GM21723 (cell line): ENCODE data around the gene SLC1A7.

Experiments used
- ATAC-seq: cut with Tn5 transposase; IDR thresholded peaks from one replicate; pipeline ENCODE4 v1.9.1; 2021; ENCODE audit warnings: mild to moderate bottlenecking, moderate library complexity; ENCODE audit not compliant: unreplicated experiment

SLC1A7 gene

DNA sequence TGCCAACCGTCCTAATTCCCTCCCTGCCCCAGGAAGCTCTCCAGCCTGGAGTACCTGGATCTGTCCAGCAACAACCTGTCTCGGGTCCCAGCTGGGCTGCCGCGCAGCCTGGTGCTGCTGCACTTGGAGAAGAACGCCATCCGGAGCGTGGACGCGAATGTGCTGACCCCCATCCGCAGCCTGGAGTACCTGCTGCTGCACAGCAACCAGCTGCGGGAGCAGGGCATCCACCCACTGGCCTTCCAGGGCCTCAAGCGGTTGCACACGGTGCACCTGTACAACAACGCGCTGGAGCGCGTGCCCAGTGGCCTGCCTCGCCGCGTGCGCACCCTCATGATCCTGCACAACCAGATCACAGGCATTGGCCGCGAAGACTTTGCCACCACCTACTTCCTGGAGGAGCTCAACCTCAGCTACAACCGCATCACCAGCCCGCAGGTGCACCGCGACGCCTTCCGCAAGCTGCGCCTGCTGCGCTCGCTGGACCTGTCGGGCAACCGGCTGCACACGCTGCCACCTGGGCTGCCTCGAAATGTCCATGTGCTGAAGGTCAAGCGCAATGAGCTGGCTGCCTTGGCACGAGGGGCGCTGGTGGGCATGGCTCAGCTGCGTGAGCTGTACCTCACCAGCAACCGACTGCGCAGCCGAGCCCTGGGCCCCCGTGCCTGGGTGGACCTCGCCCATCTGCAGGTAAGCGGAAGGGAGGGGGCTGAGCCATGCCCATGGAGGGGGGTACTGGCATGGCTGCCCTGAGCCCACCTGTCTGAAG lies 63.9 kb downstream of the SLC1A7 start:
- ATAC-seq: no peak

DNA sequence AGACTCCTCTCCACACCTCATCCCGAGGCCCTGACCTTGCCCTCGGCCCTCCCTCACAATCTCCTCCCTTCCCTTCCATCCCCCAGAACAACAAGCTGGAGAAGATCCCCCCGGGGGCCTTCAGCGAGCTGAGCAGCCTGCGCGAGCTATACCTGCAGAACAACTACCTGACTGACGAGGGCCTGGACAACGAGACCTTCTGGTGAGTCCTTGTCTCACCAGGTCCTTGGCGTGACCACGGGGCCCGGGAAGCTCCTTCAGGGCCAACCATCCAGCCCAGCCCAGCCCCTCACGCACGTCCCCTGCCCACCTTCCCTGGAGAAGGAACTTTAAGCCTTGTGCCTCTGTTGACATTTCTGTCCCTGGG lies 64.9 kb downstream of the SLC1A7 start:
- ATAC-seq: no peak

DNA sequence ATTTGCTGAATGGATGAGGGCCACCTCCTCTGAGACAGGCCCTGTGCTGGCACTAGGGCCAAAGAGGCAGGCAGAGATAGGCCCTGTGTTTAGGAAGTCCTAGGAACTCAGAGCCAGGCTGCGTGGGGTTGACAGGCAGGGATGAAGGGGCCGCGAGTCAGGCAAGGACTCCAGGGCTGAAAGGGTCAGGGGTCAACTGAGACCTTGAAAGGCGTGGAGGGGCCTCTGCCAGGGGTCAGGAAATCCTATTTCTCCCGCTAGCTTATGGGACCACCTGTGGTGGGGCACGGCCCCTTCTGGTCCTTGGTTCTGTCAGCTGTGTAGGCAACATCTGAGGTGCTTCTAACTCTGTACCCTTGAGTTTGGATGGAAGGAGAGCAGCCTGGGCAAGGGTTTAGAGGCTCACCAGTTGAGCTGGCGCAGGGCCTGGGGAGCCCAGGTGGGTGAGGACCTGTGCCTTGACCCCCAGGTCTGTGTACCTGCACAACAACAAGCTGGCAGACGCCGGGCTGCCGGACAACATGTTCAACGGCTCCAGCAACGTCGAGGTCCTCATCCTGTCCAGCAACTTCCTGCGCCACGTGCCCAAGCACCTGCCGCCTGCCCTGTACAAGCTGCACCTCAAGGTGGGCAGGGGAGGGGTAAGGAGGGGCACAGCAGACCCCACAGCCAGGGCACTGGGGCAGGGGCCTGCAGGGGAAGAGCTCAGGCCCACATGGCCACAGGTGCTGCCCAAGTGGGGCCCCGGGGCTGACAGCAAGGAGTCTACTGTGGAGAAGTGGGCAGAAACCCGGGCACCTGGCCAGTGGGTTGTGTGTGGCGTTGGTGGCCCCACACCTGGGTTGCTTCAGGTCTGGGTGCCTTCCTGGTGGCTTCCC lies 65.5 kb downstream of the SLC1A7 start:
- ATAC-seq: no peak

DNA sequence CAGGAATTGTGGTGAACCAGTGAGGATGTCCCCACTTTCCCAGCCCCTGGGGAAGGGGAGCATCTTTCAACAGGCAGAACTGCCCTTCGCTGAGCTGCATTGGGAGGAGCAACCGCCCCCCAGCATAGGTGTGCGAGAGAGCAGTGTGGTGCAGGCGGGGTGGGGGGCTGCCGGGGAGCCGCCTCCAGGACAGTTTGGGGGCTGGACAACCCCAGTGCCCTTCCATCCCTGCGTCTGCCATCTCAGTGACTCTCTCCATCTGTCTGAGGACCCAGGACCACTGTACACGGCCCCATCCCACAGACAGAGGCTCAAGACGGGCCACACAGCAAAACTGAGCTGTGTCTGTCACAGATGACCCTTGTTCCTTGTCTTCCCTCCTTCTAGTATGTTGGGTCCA lies 66.3 kb downstream of the SLC1A7 start:
- no peak for ATAC-seq

DNA sequence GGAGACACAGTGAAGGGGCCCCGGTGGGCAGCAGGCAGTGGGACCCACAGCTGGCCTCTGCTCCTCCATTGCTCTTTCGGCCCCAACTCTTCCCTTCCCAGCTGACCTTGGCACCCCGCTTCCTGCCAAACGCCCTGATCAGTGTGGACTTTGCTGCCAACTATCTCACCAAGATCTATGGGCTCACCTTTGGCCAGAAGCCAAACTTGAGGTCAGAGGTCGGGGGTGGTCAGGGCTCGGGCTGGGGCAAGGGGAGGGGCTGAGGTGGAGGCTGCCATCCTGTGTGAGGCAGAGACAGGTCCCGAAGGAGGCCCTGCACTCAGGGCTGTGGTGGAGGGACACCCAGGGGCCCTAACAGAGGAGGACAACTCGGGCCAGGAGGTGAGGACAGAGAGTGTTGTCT lies 66.7 kb downstream of the SLC1A7 start:
- ATAC-seq: no peak

DNA sequence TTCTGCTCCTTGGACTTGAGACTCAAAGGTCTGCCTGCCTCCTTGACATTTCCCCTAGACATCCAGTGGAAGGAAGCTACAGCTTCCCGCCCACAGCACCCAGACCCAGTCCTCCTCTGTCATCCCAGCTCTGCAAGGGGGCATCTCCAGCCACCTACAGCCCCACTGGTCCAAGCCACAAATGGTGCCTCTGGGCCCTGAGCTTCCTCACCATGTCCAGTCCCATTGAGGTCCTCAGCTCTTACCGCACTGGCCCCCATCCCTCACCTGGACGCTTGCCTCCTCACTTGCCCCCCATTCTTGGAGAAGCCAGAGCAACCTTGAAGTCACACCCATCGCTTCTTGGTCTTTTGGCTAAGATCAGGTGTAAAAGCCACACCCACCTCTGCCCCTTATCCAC lies 67.2 kb downstream of the SLC1A7 start:
- no peak for ATAC-seq

DNA sequence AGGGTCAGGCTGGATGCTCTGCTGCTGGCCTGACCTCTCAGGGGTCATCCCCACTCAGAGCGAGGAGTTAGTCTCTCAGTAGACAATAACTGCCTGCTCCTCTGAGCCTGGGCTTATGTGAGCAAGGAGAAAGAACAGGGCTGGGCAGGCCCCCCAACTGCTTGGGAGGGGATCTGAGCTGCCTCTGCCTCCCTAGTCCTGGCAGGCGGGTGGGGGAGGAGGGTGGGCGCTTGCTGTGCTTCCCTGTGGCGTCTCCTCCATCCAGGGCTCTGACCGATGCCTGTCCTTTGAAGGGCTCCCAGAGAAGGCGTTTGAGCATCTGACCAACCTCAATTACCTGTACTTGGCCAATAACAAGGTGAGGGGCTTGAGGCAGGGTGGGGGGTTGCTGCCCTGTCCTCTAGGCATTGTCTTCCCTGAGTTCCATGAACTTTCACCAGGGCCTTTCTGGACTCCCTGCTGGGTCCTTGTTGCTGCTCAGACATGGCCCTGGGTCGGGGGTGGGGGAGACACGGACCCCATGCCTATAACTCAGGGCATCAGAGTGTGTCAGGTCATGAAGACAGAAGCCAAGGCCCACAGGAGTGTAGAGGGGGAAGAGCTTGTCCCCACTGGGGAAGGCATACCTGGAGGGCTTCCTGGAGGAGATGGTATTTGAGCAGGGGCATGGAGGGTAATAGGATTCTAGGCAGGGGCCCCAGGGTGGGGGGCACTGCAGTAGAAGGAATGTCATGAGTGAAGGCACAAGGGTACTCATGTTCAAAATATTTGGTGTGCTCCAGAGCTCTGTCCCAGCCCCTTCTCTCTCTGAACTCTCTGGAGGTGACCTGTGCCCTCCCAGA lies 67.9 kb downstream of the SLC1A7 start:
- no peak for ATAC-seq

DNA sequence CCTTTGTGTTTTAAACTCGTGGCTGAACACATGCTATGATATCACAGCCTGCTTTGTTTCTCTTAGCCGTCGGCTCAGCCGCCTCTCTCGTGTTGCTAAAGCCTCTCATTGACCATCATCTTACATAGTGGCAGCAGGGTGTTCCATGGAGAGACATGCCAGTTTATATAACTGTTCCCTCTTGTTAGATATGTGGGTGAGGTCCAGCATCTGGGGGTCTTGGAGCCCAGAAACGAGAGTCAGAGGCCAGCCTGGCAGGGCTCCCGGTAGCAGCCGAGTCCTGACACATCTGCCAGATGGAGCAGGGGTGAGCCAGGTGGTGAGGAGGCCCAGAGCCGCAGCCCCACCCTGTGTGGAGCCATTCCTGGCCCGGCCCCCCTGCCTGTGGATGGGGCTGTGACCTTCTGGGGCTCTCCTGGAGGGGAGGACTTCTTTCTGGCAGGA lies 68.5 kb downstream of the SLC1A7 start:
- ATAC-seq: no peak

DNA sequence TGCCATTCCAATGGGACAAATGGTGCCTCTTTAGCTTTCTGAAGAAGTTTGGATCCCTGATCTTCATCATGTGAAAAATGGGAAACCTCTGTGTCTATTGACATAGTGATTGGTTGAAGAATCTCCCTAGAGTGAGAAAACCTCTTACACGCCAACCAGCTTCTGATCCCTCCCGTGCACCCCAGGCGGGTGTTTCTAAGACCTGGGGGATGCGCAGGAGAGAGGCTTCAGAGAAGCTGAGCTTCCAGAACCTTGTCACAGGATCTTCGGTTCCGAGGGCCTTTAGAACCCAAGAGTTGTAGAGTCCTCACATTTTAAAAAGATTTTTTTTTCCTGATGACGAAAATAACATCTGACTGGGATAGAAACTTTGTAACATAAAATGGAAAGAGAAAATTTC lies 69.2 kb downstream of the SLC1A7 start:
- no peak for ATAC-seq

DNA sequence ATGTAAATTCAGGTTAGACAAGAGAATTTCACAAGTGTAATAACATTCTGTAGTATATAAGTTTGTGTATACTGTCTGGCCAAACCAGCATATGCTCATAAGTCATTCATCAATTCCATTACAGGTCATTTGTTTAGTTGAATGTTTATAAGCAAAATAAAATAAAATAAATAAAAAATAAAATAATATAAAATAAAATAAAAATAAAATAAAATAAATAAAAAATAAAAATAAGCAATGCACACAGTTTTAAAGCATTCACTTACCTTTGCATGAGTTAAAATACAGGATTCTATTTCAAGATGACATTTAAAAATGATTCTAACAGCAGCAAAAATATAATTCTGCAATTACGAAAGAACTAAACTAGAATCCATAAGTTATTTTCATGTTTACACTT lies 70.5 kb downstream of the SLC1A7 start:
- ATAC-seq: no peak

DNA sequence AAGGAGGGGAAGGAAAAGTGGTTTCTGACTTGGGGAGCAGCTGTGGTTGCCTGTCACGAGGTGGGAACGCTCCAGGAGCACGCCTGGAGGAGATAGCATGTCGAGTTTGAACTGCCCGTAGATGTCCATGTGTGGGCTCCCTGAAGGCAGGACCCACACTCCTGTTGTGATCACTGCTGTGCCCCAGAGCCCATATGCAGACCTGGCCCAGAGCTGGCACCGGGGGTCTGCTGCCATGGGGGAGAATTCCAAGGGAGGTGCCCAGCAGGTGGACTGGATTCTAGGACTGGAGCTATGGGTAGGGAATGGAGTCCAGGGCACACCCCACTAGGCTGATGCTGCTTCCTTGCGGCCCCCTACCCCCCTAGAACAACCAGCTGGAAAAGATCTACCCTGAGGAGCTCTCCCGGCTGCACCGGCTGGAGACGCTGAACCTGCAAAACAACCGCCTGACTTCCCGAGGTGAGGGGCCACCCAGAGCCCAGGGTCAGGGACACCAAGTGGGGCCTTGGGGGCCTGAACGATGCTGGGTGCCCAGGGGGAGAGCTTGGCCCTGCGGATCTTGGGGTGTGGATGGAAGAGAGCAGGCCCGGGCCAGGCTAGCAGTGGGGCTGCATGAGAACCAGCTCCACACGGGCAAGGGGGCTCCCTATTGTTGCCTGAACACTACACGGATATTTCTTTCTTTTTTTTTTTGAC lies 71.1 kb downstream of the SLC1A7 start:
- no peak for ATAC-seq

DNA sequence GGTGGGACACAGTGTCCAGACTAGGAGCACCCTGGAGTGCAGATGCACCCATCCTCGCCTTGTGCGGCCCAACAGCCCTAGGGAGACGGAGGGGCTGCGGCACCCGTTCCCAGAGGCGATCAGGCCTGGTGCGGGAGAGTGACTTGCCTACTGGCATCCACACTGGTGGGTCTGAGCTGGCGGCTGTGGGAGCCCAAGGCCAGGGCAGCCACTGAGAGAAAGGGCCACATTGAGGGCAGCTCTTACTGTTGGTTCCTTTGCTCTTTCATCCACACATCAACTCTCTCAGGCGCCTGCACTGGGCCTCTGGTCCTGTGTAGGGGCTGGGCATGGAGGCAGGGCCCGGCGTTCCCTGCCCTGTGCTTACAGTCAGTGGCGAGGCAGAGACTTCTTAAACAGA lies 71.8 kb downstream of the SLC1A7 start:
- no peak for ATAC-seq

DNA sequence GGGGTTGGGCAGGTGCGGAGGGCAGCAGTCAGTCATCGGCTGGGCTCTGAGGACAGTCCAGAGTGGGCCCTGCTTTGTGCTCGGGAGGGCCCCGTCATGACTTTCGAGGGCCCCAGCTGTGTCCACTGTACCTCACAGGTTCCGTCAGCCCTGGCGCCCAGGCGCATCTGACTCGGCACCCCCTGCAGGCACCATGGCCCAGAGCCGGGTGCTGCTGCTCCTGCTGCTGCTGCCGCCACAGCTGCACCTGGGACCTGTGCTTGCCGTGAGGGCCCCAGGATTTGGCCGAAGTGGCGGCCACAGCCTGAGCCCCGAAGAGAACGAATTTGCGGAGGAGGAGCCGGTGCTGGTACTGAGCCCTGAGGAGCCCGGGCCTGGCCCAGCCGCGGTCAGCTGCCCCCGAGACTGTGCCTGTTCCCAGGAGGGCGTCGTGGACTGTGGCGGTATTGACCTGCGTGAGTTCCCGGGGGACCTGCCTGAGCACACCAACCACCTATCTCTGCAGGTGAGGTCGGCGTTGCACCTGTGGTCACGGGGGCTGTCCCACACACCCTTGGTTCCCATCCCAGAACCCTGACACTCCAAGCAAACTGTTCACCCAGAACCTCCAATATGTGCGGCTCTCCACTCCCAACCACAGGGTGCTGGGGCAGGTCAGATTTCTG lies 72.6 kb downstream of the SLC1A7 start:
- ATAC-seq: no peak

DNA sequence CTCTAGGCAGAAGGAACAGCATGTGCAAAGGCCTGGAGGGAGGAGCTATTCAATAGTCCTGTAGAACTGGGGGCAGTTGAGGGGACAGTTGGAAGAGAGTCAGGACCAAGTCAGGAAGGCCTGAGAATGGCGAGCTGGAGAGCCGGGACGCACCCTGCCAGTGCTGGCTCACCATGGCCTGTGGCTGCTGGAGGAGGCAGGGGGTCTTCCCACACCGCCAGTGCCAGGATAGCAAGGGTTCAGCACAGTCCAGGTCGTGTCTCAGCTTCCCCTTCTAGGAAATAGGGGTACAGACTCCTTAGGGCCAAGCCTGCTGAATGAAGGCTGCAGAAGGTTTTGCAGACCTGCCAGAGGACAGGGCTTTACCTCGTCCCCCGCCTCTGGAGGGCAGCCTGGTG lies 73.2 kb downstream of the SLC1A7 start:
- no peak for ATAC-seq

DNA sequence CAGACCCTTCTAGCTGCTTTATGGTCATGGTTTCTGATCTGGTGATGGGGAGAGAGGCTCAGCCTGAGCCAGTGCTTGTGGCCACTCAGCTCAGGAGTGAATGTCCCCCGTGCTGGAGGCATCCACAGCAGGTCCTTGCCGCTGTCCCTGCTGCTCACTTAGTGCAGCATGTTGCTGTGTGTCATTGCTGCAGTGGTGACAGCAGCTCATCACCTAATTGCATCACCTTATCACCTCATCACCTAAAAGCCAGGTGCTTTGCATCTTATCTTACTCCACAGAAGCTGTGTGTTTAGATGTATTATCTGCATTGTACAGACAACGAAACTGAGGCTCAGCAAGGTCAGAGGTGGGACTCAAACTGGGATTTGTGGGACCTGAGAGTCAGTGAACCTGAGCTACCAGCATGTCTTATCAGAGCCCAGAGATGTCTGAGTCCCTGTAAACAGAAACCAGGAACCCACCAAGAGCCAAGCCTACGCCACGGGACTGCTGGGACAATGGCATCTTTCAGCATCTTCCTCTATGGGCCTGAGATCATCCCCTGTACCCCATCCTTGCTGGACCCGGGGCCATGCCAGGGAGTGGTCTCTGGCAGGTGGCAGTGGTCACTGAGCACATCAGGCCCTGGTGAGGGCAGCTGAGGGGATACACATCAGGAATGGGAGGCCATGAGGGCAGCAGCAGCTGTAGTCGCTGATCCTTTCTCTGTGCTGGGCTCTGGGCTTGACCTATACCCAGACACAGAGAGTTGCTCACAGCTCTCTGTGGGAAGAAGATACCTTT lies 73.9 kb downstream of the SLC1A7 start:
- ATAC-seq: no peak

DNA sequence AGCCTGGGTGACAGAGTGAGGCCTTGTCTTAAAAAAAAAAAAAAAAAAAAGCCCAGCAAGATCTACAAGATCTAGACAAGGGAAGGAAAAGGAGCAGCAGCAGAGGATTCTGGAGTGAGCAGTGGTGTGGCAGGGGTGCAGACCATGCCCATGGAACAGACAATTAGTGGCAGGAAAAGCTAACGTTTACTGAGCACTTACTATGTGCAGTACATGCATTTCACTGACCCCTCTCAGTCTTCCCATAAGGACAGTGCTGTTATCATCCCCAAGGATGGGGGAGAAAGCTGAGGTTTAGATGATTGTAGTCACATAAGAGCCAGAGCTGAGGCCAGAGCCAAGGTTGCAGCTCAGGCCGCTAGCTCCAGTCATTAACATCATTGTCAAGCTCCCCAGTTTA lies 74.6 kb downstream of the SLC1A7 start:
- ATAC-seq: no peak

DNA sequence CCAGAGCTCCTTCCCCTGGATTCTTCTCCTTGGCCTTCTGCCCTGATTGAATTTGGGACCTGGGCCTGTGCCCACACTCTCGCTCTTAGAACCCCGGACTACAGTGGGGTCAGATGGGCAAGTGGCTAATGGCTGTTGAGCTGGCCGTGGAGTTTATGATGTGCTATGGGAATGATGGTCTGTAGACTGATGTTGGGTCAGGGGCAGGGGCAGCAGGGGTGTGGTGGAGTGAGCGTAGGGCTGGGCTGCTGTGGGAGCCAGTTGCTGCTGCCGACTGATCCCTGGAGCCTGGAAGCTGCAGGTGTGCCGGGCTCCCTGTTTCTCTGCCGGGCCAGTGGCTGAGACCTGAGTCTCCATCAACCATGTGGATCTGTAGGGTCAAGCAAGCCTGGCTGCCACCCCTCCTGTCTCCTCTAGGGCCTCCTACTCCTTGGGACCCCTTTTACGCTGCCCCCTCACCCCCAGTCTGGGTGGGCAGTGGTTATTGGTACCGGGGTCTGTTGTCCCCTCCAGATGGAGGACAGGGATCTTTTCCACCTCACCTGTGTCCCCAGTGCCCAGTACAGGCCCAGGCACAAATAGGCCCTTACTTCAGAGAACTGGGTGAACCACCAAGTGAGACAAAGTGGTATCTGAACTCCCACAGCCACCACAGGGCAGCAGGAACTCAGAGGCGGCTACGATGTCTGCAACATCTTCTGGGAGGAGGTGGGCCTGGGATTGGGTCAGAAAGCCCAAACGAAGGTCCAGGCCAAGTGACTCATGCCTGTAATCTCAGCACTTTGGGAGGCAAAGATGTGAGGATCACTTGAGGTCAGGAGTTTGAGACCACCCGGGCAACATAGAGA lies 75.3 kb downstream of the SLC1A7 start:
- no peak for ATAC-seq

DNA sequence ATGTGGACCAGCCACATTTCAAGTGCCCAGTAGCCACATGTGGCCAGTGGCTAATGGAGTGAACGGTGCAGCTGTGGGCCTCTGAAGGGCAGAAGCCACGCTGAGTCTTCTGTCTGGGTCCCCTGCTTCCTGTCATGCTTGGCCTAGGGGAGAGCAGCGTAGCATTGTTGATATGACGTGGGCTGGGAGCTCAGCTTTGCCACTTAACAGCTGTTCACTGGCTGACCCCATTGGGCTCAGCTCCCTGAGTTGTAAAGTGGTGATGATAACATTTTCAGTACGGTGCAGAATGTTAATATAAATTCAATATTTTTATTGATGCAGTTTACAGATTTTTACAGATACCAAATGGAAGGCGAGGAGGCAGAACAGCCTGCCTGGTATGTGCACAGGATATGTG lies 76.0 kb downstream of the SLC1A7 start:
- no peak for ATAC-seq

DNA sequence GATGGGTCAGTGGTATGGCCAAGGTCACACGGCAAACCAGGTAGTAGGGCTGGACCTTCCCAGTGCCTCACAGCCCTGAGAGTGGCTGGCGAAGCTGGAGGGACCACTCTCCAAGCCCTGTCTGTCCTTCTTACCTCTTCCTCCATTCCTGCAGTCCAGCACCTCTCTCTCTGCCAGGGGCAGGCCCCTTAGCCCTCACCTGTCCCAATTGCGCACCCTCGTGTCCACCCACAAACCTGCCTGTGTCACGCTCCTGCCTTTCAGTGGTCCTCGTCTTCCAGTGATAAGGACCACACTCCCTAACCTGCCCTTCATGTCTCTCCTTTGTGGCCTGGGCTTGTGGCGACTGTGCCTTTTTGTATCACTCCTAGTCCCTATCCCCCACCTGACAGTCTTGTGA lies 77.0 kb downstream of the SLC1A7 start:
- ATAC-seq: no peak
